Esophagus muscularis mucosa (tissue), 3 donors: ENCODE measurements around the gene TENM4.

Experiments
- POLR2A ChIP-seq: fragments of 450-650 bp; IDR thresholded peaks from one replicate; pipeline ENCODE4 v1.6.1; 2017; ENCODE audit warnings: antibody characterized with exemption, moderate library complexity, mild to moderate bottlenecking, low read depth
- TF ChIP-seq, protein P1 (sequence below), 3 experiments: fragments of 200-600 bp in 2 of 3; fragments of 450-650 bp in 1 of 3; sonication (generic) in 2 of 3; IDR thresholded peaks; one replicate each; pipeline ENCODE4 v1.5.1; 2017 to 2019; ENCODE audit warnings: antibody characterized with exemption in 3 of 3, mild to moderate bottlenecking in 2 of 3, moderate library complexity in 1 of 3

DNA sequence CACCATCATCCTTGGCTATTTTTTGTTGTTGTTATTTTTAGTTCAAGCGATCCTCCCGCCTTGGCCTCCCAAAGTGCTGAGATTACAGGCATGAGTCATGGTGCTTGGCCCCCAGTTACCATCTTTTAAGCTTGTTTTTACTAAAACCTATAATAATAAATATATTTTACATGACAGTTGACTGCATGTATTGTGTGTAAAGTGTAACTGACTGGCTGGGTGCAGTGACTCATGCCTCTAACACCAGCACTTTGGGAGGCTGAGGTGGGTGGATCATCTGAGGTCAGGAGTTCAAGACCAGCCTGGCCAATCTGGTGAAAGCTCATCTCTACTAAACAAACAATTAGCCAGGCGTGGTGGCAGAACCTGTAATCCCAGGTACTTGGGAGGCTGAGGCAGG is 386.2 kb downstream of the TENM4 start:
- TF ChIP-seq POLR2A = no peak
- TF ChIP-seq, protein P1, sequence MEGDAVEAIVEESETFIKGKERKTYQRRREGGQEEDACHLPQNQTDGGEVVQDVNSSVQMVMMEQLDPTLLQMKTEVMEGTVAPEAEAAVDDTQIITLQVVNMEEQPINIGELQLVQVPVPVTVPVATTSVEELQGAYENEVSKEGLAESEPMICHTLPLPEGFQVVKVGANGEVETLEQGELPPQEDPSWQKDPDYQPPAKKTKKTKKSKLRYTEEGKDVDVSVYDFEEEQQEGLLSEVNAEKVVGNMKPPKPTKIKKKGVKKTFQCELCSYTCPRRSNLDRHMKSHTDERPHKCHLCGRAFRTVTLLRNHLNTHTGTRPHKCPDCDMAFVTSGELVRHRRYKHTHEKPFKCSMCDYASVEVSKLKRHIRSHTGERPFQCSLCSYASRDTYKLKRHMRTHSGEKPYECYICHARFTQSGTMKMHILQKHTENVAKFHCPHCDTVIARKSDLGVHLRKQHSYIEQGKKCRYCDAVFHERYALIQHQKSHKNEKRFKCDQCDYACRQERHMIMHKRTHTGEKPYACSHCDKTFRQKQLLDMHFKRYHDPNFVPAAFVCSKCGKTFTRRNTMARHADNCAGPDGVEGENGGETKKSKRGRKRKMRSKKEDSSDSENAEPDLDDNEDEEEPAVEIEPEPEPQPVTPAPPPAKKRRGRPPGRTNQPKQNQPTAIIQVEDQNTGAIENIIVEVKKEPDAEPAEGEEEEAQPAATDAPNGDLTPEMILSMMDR (IDR thresholded peaks at IDR 0.05) = no peak
